ENCODE results near the gene SNTG2.

The SNTG2 gene

GRCh38 chr2:1318366-1319009 is 367.8 kb downstream of the SNTG2 start:
- Mint-ChIP-seq H3K27me3 (peaks cover 5% of the 10 kb centered on the region), H3K9me3 (peaks cover 0 to 6% of the 10 kb centered on the region in 2 donors), H3K27ac (no peak overlapping the region), H3K4me3 (no peak overlapping the region), H3K4me1 (no peaks in the 10 kb centered on the region)
- no peak for DNase-seq
- no peak for ATAC-seq

- Mint-ChIP-seq H3K4me1 (no peaks in the 10 kb centered on the region), H3K27ac (no peak overlapping the region), H3K27me3 (peaks cover 5% of the 10 kb centered on the region), H3K9me3 (peaks cover 0 to 6% of the 10 kb centered on the region in 2 donors), H3K4me3 (no peak overlapping the region)
- ATAC-seq (no peak), DNase-seq (no peak)
Observed at GRCh38 chr2:1319393-1319792, 368.7 kb downstream of the SNTG2 start.

- DNase-seq (no peak), ATAC-seq (no peak)
- H3K4me1 Mint-ChIP-seq, result no peaks in the 10 kb centered on the region
- no peak overlapping the region for H3K4me3 Mint-ChIP-seq
- peaks cover 0 to 6% of the 10 kb centered on the region in 2 donors for H3K9me3 Mint-ChIP-seq
- H3K27ac Mint-ChIP-seq, result no peak overlapping the region
- peaks cover 5% of the 10 kb centered on the region for H3K27me3 Mint-ChIP-seq
Observed at GRCh38 chr2:1321321-1321720, 370.7 kb downstream of the SNTG2 start.

- Mint-ChIP-seq H3K9me3 (no peaks in the 10 kb centered on the region), H3K27me3 (no peaks in the 10 kb centered on the region), H3K27ac (no peak overlapping the region), H3K4me3 (no peak overlapping the region), H3K4me1 (no peaks in the 10 kb centered on the region)
- no peak for ATAC-seq
- no peak for DNase-seq
Observed at GRCh38 chr2:1324884-1325283, 374.2 kb downstream of the SNTG2 start.

- Mint-ChIP-seq H3K4me3 (no peak overlapping the region), H3K27ac (no peak overlapping the region), H3K27me3 (no peaks in the 10 kb centered on the region), H3K9me3 (peaks cover 0 to 17% of the 10 kb centered on the region in 2 donors), H3K4me1 (no peaks in the 10 kb centered on the region)
- DNase-seq (no peak), ATAC-seq (no peak)
Observed at GRCh38 chr2:1328684-1329083, 378.0 kb downstream of the SNTG2 start.

GRCh38 chr2:1339388-1340140 is 388.9 kb downstream of the SNTG2 start:
- Mint-ChIP-seq H3K4me1 (no peaks in the 10 kb centered on the region), H3K4me3 (no peak overlapping the region), H3K9me3 (no peaks in the 10 kb centered on the region), H3K27me3 (no peaks in the 10 kb centered on the region), H3K27ac (peak overlapping the region in 1 of 2 donors; percentile 8)
- ATAC-seq, result no peak
- no peak for DNase-seq

GRCh38 chr2:1340141-1340512 is 389.5 kb downstream of the SNTG2 start:
- Mint-ChIP-seq H3K27me3 (no peaks in the 10 kb centered on the region), H3K9me3 (no peaks in the 10 kb centered on the region), H3K27ac (no peak overlapping the region)

GRCh38 chr2:1341404-1342120 is 390.9 kb downstream of the SNTG2 start:
- DNase-seq (no peak), ATAC-seq (no peak)
- no peak overlapping the region for H3K4me3 Mint-ChIP-seq
- no peaks in the 10 kb centered on the region for H3K27me3 Mint-ChIP-seq
- no peak overlapping the region for H3K27ac Mint-ChIP-seq
- no peaks in the 10 kb centered on the region for H3K4me1 Mint-ChIP-seq
- no peaks in the 10 kb centered on the region for H3K9me3 Mint-ChIP-seq

More at GRCh38 chr2:1340141-1340512, 389.5 kb downstream of the SNTG2 start:
- Mint-ChIP-seq H3K4me1 (no peaks in the 10 kb centered on the region), H3K4me3 (no peak overlapping the region)
- no peak for ATAC-seq
- DNase-seq, result no peak

GRCh38 chr2:1348789-1349188 is 398.1 kb downstream of the SNTG2 start:
- H3K27ac Mint-ChIP-seq, result no peak overlapping the region
- DNase-seq (no peak), ATAC-seq (no peak)
- H3K9me3 Mint-ChIP-seq, result peaks cover 0 to 4% of the 10 kb centered on the region in 2 donors
- no peaks in the 10 kb centered on the region for H3K27me3 Mint-ChIP-seq
- H3K4me1 Mint-ChIP-seq, result no peaks in the 10 kb centered on the region
- no peak overlapping the region for H3K4me3 Mint-ChIP-seq

- no peak overlapping the region for H3K4me3 Mint-ChIP-seq
- no peaks in the 10 kb centered on the region for H3K27me3 Mint-ChIP-seq
- no peak for ATAC-seq
- DNase-seq, result no peak
- H3K4me1 Mint-ChIP-seq, result no peaks in the 10 kb centered on the region
- H3K27ac Mint-ChIP-seq, result no peak overlapping the region
- H3K9me3 Mint-ChIP-seq, result peaks cover 0 to 8% of the 10 kb centered on the region in 2 donors
Observed at GRCh38 chr2:1350111-1350510, 399.5 kb downstream of the SNTG2 start.

- no peaks in the 10 kb centered on the region for H3K27me3 Mint-ChIP-seq
- no peaks in the 10 kb centered on the region for H3K4me1 Mint-ChIP-seq
- peaks cover 0 to 7% of the 10 kb centered on the region in 2 donors for H3K9me3 Mint-ChIP-seq
- DNase-seq (no peak), ATAC-seq (no peak)
- no peak overlapping the region for H3K4me3 Mint-ChIP-seq
- no peak overlapping the region for H3K27ac Mint-ChIP-seq
Observed at GRCh38 chr2:1353124-1353523, 402.5 kb downstream of the SNTG2 start.

- ATAC-seq (no peak), DNase-seq (no peak)
- peaks cover 0 to 7% of the 10 kb centered on the region in 2 donors for H3K9me3 Mint-ChIP-seq
- H3K27ac Mint-ChIP-seq, result no peak overlapping the region
- no peak overlapping the region for H3K4me3 Mint-ChIP-seq
- no peaks in the 10 kb centered on the region for H3K27me3 Mint-ChIP-seq
- H3K4me1 Mint-ChIP-seq, result no peaks in the 10 kb centered on the region
Observed at GRCh38 chr2:1353543-1353942, 402.9 kb downstream of the SNTG2 start.

GRCh38 chr2:1360144-1360543 is 409.5 kb downstream of the SNTG2 start:
- Mint-ChIP-seq H3K4me3 (no peak overlapping the region), H3K27ac (no peak overlapping the region), H3K4me1 (no peaks in the 10 kb centered on the region), H3K9me3 (peaks cover 0 to 3% of the 10 kb centered on the region in 2 donors), H3K27me3 (no peaks in the 10 kb centered on the region)
- ATAC-seq, result no peak
- DNase-seq, result no peak

GRCh38 chr2:1360557-1361250 is 410.1 kb downstream of the SNTG2 start:
- Mint-ChIP-seq H3K4me1 (peaks cover 4% of the 10 kb centered on the region), H3K27ac (no peak overlapping the region), H3K9me3 (no peaks in the 10 kb centered on the region), H3K4me3 (no peak overlapping the region), H3K27me3 (no peaks in the 10 kb centered on the region)
- DNase-seq (no peak), ATAC-seq (no peak)

- no peak overlapping the region for H3K27ac Mint-ChIP-seq
- ATAC-seq (no peak), DNase-seq (no peak)
- peaks cover 16% of the 10 kb centered on the region for H3K4me1 Mint-ChIP-seq
- no peaks in the 10 kb centered on the region for H3K9me3 Mint-ChIP-seq
- H3K27me3 Mint-ChIP-seq, result no peaks in the 10 kb centered on the region
- no peak overlapping the region for H3K4me3 Mint-ChIP-seq
Observed at GRCh38 chr2:1363367-1363766, 412.7 kb downstream of the SNTG2 start.
